SHP77 (cell line): ENCODE measurements around the gene SOCS1.
"Not testable (repeated sequence)": the region's sequence is repeated elsewhere in the genome, so short reads cannot be mapped to it uniquely, and the experiment has no call there.

Source experiments
- DNase-seq, 2 experiments: peaks; one replicate each; lab custom pipeline; 2025; lab: John Stamatoyannopoulos, UW

The SOCS1 gene

GRCh38 chr16:11255737-11256660 lies at the start of gene SOCS1:
Gene SOCS1 (minus strand): TSS chr16:11256204. CDS start chr16:11255478, 726 bp downstream.
- DNase-seq = peak; percentile 58 to 68

- DNase-seq = peak; percentile 66 to 75
These were observed 47.6 kb upstream of the SOCS1 start for GRCh38 chr16:11303405-11304138.

GRCh38 chr16:11302977-11303376 lies 47.0 kb upstream of the SOCS1 start:
- DNase-seq = peak; percentile 49 to 77

- no peak for DNase-seq
These were observed 45.9 kb upstream of the SOCS1 start for GRCh38 chr16:11301645-11302501.

GRCh38 chr16:11300560-11300892 lies 44.5 kb upstream of the SOCS1 start:
- DNase-seq = no peak

- no peak for DNase-seq
These were observed 44.0 kb upstream of the SOCS1 start for GRCh38 chr16:11299865-11300559.

- DNase-seq = not testable (repeated sequence)
These were observed 43.0 kb upstream of the SOCS1 start for GRCh38 chr16:11298950-11299547.

- DNase-seq = no peak
These were observed 42.3 kb upstream of the SOCS1 start for GRCh38 chr16:11298143-11298900.

GRCh38 chr16:11297492-11298142 lies 41.6 kb upstream of the SOCS1 start:
- DNase-seq = peak; percentile 26 to 44

- DNase-seq = no peak
These were observed 40.9 kb upstream of the SOCS1 start for GRCh38 chr16:11296706-11297491.

- DNase-seq = no peak
These were observed 40.3 kb upstream of the SOCS1 start for GRCh38 chr16:11296351-11296705.

- DNase-seq = no peak
These were observed 39.7 kb upstream of the SOCS1 start for GRCh38 chr16:11295672-11296071.

GRCh38 chr16:11292076-11292748 lies 36.2 kb upstream of the SOCS1 start:
- no peak for DNase-seq

GRCh38 chr16:11291091-11291703 lies 35.2 kb upstream of the SOCS1 start:
- DNase-seq = no peak

GRCh38 chr16:11290102-11290893 lies 34.3 kb upstream of the SOCS1 start:
- DNase-seq = no peak

- not testable (repeated sequence) for DNase-seq
These were observed 33.7 kb upstream of the SOCS1 start for GRCh38 chr16:11289696-11290095.

GRCh38 chr16:11289202-11289601 lies 33.2 kb upstream of the SOCS1 start:
- no peak for DNase-seq
